Activated CD8-positive, alpha-beta T cell treated with anti-CD3 and anti-CD28 coated beads, Interleukin-2, amount 10 ng/mL, durations not matched to agents 7 days and 5 days (primary cell): ENCODE results near the gene TP63. TPM values are rescaled to one million over a fixed set of nuclear protein-coding genes. Genes with fewer than 3 reads are reported as not detected.

Experiments used
- ATAC-seq: fragments of 150-1000 bp; cut with Tn5 transposase; one replicate; pipeline ENCODE4 v1.10.0; 2021; ENCODE audit warnings: moderate library complexity
- CTCF ChIA-PET: fragments of 350-600 bp; sonication (Branson Sonifier 250); formaldehyde crosslinking; loops from one replicate; lab custom pipeline; 2021; ENCODE audit warnings: antibody characterized with exemption; lab: Charles Lee
- POLR2A ChIA-PET: fragments of 350-600 bp; sonication (Branson Sonifier 250); formaldehyde crosslinking; loops from one replicate; lab custom pipeline; 2021; ENCODE audit warnings: antibody characterized with exemption; lab: Charles Lee
- DNase-seq: peaks from one replicate; pipeline ENCODE4 v3.0.0-alpha.2; 2020
- H3K27ac Mint-ChIP-seq: one replicate; pipeline ENCODE4 v1.8.0; 2021; ENCODE audit warnings: mild to moderate bottlenecking, mixed read lengths
- H3K27me3 Mint-ChIP-seq: one replicate; pipeline ENCODE4 v1.8.0; 2021; ENCODE audit warnings: low read depth, mixed read lengths
- H3K36me3 Mint-ChIP-seq: one replicate; pipeline ENCODE4 v1.8.0; 2021; ENCODE audit warnings: low read depth, mixed read lengths
- H3K4me1 Mint-ChIP-seq: one replicate; pipeline ENCODE4 v1.8.0; 2021; ENCODE audit warnings: low read depth, mixed read lengths
- H3K4me3 Mint-ChIP-seq: one replicate; pipeline ENCODE4 v1.8.0; 2021; ENCODE audit warnings: mild to moderate bottlenecking, mixed read lengths
- H3K9me3 Mint-ChIP-seq: one replicate; pipeline ENCODE4 v1.8.0; 2022; ENCODE audit warnings: mixed read lengths; ENCODE audit not compliant: insufficient read depth
- total RNA-seq, 2 experiments: library from RNA; stranded (reverse); gene quantifications; one replicate each; pipeline ENCODE4 v1.2.3, GENCODE V29; 2021

TP63 gene
- total RNA-seq, 2 experiments from 2014 or later: not detected

DNA sequence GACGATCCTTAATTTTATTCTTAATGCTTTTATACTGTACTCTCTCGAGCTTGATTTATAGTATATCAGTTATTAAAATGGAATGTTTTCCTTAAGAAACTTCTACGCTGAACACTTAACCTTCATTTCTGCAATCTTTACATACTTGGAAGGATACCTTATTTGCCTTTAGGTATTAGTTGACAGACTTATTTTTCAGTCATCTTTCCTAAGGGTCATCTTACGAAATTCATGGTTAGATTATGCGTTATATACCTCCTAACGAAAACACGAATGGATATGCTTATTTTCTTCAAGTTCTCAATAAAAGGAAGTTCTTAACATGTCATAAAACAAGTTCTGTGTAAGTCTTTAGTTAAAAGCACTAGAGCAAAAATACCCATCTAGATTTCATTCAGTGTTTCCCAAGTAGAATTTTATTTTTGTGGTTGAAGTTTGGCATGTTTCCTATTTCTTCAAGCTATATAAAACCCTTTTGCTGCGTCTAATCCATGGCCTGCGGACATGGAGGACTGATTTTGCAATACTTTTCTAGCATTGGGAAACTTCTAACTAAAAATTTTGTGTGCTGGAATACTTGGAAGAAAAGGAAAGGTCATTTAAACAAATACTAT, 231.3 kb downstream of the TP63 start:
- no peaks in the 10 kb centered on the region for H3K36me3 Mint-ChIP-seq
- no peaks in the 10 kb centered on the region for H3K9me3 Mint-ChIP-seq
- no peak overlapping the region for H3K27ac Mint-ChIP-seq
- no peak overlapping the region for H3K4me3 Mint-ChIP-seq
- H3K27me3 Mint-ChIP-seq: no peaks in the 10 kb centered on the region
- ChIA-PET POLR2A (no interaction called here), CTCF (no interaction called here)
- DNase-seq (no peak), ATAC-seq (no peak)
- H3K4me1 Mint-ChIP-seq: no peaks in the 10 kb centered on the region

DNA sequence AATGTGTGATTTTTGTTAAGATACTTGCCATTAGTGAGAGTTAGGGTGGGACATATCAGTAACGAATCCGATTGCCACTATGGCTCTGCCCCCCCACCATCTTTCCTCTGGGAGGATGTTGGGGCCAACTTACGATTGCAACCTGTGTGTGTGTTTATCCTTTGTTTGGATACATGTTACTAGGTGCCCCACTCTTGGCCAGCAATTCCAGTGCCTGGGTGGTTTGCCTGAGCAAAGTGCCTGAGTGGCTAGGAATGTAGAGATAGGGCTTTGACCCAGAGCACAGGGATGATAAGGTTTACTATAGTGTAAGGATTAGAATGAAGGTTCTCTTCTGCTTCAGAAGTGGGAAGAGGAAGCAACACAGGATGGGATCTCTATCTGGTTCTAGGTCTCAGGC, 231.8 kb downstream of the TP63 start:
- CTCF ChIA-PET: no interaction called here
- no peaks in the 10 kb centered on the region for H3K9me3 Mint-ChIP-seq
- POLR2A ChIA-PET: no interaction called here
- no peaks in the 10 kb centered on the region for H3K27me3 Mint-ChIP-seq
- H3K36me3 Mint-ChIP-seq: no peaks in the 10 kb centered on the region
- no peak for ATAC-seq
- no peak overlapping the region for H3K4me3 Mint-ChIP-seq
- DNase-seq: no peak
- H3K4me1 Mint-ChIP-seq: no peaks in the 10 kb centered on the region
- no peak overlapping the region for H3K27ac Mint-ChIP-seq

DNA sequence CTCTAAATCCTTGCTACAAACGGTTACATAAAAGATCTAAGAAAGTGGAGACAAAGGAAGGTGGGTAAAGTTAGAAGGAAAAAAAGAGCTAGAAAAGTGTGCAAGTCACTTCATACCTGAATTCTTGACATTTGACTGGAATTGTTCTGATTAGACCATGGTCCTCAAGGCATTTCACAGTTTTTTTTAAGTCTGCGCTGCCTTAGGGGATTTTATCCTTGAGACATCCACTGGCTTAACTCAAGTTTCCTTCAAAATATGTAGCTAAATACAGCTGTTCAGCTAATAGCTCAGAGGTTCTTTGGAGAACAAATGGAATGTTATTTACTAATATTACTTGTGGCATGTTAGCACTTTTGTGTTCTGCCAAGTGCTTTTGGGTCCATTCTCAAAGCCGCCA, 236.9 kb downstream of the TP63 start:
- Mint-ChIP-seq H3K36me3 (no peaks in the 10 kb centered on the region), H3K4me1 (no peaks in the 10 kb centered on the region), H3K4me3 (no peak overlapping the region), H3K9me3 (no peaks in the 10 kb centered on the region), H3K27me3 (no peaks in the 10 kb centered on the region), H3K27ac (no peak overlapping the region)
- ChIA-PET CTCF (no interaction called here), POLR2A (no interaction called here)
- ATAC-seq: no peak
- DNase-seq: no peak

GRCh38 chr3:189869165-189869564, 238.0 kb downstream of the TP63 start:
- CTCF ChIA-PET: no interaction called here

GRCh38 chr3:189871418-189871817, 240.2 kb downstream of the TP63 start:
- POLR2A ChIA-PET: no interaction called here
- no peak overlapping the region for H3K27ac Mint-ChIP-seq
- CTCF ChIA-PET: no interaction called here
- no peaks in the 10 kb centered on the region for H3K27me3 Mint-ChIP-seq
- ATAC-seq (no peak), DNase-seq (no peak)
- H3K9me3 Mint-ChIP-seq: no peaks in the 10 kb centered on the region
- H3K4me1 Mint-ChIP-seq: no peaks in the 10 kb centered on the region
- no peak overlapping the region for H3K4me3 Mint-ChIP-seq
- no peaks in the 10 kb centered on the region for H3K36me3 Mint-ChIP-seq

More at GRCh38 chr3:189869165-189869564, 238.0 kb downstream of the TP63 start:
- no peaks in the 10 kb centered on the region for H3K27me3 Mint-ChIP-seq
- no peaks in the 10 kb centered on the region for H3K36me3 Mint-ChIP-seq
- no peak overlapping the region for H3K27ac Mint-ChIP-seq
- POLR2A ChIA-PET: no interaction called here
- ATAC-seq (no peak), DNase-seq (no peak)
- H3K4me3 Mint-ChIP-seq: no peak overlapping the region
- H3K4me1 Mint-ChIP-seq: no peaks in the 10 kb centered on the region
- H3K9me3 Mint-ChIP-seq: no peaks in the 10 kb centered on the region

DNA sequence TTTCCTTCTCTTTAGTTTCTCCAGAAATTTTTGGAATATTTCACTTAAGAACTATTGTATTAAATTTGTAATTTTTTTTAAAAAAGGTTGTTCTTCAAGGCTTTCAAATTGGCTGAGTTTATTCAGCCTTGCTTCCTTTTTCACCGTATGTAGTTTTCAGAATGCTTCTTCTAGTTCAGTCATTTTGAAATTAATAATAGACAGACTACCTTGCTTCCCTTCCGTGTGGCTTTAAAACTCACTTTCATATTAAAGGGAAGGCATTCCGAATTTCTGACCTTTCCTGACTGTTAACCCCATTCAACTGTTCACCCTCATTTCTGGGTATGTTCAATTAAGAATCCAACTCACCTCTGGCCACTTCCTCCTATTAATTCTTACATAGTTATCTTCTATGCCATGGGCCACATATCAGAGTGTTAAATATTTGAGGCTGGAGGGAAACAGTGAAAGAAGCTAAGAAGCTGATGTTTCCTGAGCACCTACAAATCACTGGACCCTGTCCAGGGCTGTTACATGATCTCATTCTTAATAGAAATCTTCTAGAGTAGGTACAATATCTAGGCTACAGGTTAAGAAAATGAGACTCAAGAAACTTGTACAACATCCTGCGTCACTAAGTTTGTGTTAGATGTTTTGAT, 252.0 kb downstream of the TP63 start:
- H3K4me3 Mint-ChIP-seq: no peak overlapping the region
- no peaks in the 10 kb centered on the region for H3K36me3 Mint-ChIP-seq
- peaks cover 3% of the 10 kb centered on the region for H3K27me3 Mint-ChIP-seq
- no peaks in the 10 kb centered on the region for H3K4me1 Mint-ChIP-seq
- POLR2A ChIA-PET: no interaction called here
- DNase-seq (no peak), ATAC-seq (no peak)
- no peaks in the 10 kb centered on the region for H3K9me3 Mint-ChIP-seq
- H3K27ac Mint-ChIP-seq: no peak overlapping the region
- CTCF ChIA-PET: no interaction called here

DNA sequence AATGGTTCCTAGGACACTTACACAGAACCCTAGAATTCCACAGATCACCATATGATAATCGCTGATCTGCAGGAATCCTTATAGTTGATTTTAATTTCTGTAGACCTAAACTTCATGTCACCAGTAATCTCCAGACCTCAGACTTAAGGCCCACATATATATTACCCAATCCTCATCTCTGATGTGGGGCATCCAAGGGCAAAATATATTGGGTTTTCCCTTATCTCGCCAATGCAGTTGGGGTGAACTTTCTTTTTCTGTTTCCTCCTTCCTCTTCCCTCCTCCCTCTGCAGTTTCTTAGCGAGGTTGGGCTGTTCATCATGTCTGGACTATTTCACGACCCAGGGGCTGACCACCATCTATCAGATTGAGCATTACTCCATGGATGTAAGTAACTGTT, 259.3 kb downstream of the TP63 start:
- Mint-ChIP-seq H3K36me3 (no peaks in the 10 kb centered on the region), H3K27ac (no peak overlapping the region), H3K9me3 (no peaks in the 10 kb centered on the region), H3K4me3 (no peak overlapping the region), H3K4me1 (no peaks in the 10 kb centered on the region), H3K27me3 (no peaks in the 10 kb centered on the region)
- DNase-seq: no peak
- POLR2A ChIA-PET: no interaction called here
- ATAC-seq: no peak
- CTCF ChIA-PET: no interaction called here

GRCh38 chr3:189896533-189896932, 265.3 kb downstream of the TP63 start:
- ATAC-seq: no peak
- POLR2A ChIA-PET: no interaction called here
- Mint-ChIP-seq H3K27me3 (no peaks in the 10 kb centered on the region), H3K27ac (no peak overlapping the region), H3K9me3 (no peaks in the 10 kb centered on the region), H3K4me1 (no peaks in the 10 kb centered on the region), H3K4me3 (no peak overlapping the region), H3K36me3 (no peaks in the 10 kb centered on the region)
- CTCF ChIA-PET: no interaction called here
- no peak for DNase-seq

DNA sequence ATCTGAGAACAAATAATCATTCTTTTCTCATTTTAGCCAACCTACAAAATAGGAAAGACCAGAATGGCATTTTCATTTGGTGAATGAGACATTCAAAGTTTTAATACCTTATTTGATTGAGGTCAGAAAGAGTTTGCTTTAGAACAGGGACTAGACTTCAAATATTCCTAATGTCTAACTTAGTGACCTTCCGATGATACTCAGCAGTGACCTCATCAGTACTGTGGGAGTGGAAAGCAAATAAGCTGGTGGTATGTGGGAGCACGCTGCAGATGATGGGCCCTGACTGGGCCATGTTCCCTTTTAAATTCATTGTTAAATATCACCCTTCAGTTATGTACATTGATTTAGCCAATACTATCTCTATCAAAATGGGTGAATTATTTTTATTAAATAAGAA, 266.2 kb downstream of the TP63 start:
- Mint-ChIP-seq H3K9me3 (no peaks in the 10 kb centered on the region), H3K4me1 (no peaks in the 10 kb centered on the region), H3K27ac (no peak overlapping the region), H3K4me3 (no peak overlapping the region), H3K36me3 (no peaks in the 10 kb centered on the region), H3K27me3 (no peaks in the 10 kb centered on the region)
- no peak for ATAC-seq
- ChIA-PET CTCF (no interaction called here), POLR2A (interaction anchor here (0.6 kb wide), 1 partner anchor 8 kb away, joined by 6 read pairs; no protein-coding TSS in a partner anchor)
- no peak for DNase-seq

GRCh38 chr3:189898559-189899153, 267.5 kb downstream of the TP63 start:
- CTCF ChIA-PET: no interaction called here
- no peak for DNase-seq

GRCh38 chr3:189899186-189899585, 268.0 kb downstream of the TP63 start:
- H3K9me3 Mint-ChIP-seq: no peaks in the 10 kb centered on the region
- no peak overlapping the region for H3K27ac Mint-ChIP-seq
- no peak for ATAC-seq
- no peaks in the 10 kb centered on the region for H3K4me1 Mint-ChIP-seq
- no peaks in the 10 kb centered on the region for H3K27me3 Mint-ChIP-seq
- DNase-seq: no peak
- POLR2A ChIA-PET: no interaction called here
- CTCF ChIA-PET: no interaction called here
- no peak overlapping the region for H3K4me3 Mint-ChIP-seq
- H3K36me3 Mint-ChIP-seq: no peaks in the 10 kb centered on the region

More at GRCh38 chr3:189898559-189899153, 267.5 kb downstream of the TP63 start:
- POLR2A ChIA-PET: no interaction called here
- Mint-ChIP-seq H3K4me3 (no peak overlapping the region), H3K4me1 (no peaks in the 10 kb centered on the region), H3K27ac (no peak overlapping the region), H3K36me3 (no peaks in the 10 kb centered on the region), H3K27me3 (no peaks in the 10 kb centered on the region), H3K9me3 (no peaks in the 10 kb centered on the region)
- ATAC-seq: no peak

DNA sequence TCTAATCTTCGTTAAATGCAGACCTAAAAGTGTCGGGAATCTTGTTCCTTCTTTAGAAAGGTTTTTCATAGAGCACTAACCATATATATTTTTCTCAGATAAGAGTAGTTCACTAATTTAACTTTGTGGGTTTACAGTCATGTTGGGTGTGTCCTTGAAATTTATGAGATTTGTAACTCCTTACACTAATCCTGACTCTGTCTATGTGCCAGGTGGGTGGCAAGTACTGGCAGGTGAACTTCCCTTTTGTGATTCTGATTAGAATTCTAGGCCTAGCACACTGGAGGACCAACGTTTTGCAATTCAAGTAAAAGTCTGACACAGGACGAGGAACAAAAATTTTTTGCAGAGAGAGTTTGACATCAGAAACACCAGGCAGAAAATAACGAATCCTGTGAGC, 269.4 kb downstream of the TP63 start:
- Mint-ChIP-seq H3K36me3 (no peaks in the 10 kb centered on the region), H3K27ac (no peak overlapping the region), H3K4me3 (no peak overlapping the region), H3K27me3 (no peaks in the 10 kb centered on the region), H3K4me1 (no peaks in the 10 kb centered on the region), H3K9me3 (no peaks in the 10 kb centered on the region)
- POLR2A ChIA-PET: no interaction called here
- DNase-seq (no peak), ATAC-seq (no peak)
- CTCF ChIA-PET: no interaction called here
